K562 (cell line): ENCODE data around the gene PALM3. TPM values are rescaled to one million over a fixed set of nuclear protein-coding genes. Genes with fewer than 3 reads are reported as not detected.

Experiments used
- ASH1L ChIP-seq: fragments of 450-650 bp; IDR thresholded peaks from 2 replicates; pipeline ENCODE4 v1.6.1; 2018; ENCODE audit warnings: borderline replicate concordance, mild to moderate bottlenecking, low read depth; ENCODE audit not compliant: partially characterized antibody
- ATF1 ChIP-seq, 2 experiments: fragments of 450-650 bp in 1 of 2; IDR thresholded peaks; 2 replicates each; pipeline ENCODE4 v1.6.1; 2016; ENCODE audit warnings: missing compliant biosample characterization in 1 of 2, missing genetic modification characterization in 1 of 2
- E2F3 ChIP-seq: fragments of 250-450 bp; sonication (Bioruptor Pico); IDR thresholded peaks from 2 replicates; pipeline ENCODE4 v1.4.0; 2020; ENCODE audit warnings: mild to moderate bottlenecking
- E2F5 ChIP-seq: sonication (generic); formaldehyde crosslinking; IDR thresholded peaks from 2 replicates; pipeline ENCODE4 v1.8.0; 2022; ENCODE audit warnings: mild to moderate bottlenecking, missing genetic modification reagents
- ETS1 ChIP-seq: conservative IDR thresholded peaks from 2 replicates; pipeline ENCODE4 v1.6.1; 2011; ENCODE audit warnings: low read depth, mild to moderate bottlenecking, low read length; ENCODE audit not compliant: control insufficient read depth
- GTF2A2 ChIP-seq: IDR thresholded peaks from 2 replicates; pipeline ENCODE4 v1.6.1; 2016; ENCODE audit warnings: mild to moderate bottlenecking, missing genetic modification characterization, missing compliant biosample characterization
- JUND ChIP-seq, 2 experiments: IDR thresholded peaks; 2 replicates in 1 of 2; 3 replicates in 1 of 2; pipeline ENCODE4 v1.6.1; 2011; ENCODE audit warnings: borderline replicate concordance in 2 of 2, low read depth in 2 of 2, low read length in 2 of 2, improper control_type of control experiment in 1 of 2, missing biosample characterization in 1 of 2, missing genetic modification characterization in 1 of 2, missing genetic modification reagents in 1 of 2
- KLF6 ChIP-seq: fragments of 250-450 bp; sonication (Bioruptor Pico); IDR thresholded peaks from 2 replicates; pipeline ENCODE4 v1.4.0; 2020; ENCODE audit warnings: mild to moderate bottlenecking, moderate library complexity, borderline replicate concordance
- LCOR ChIP-seq: sonication (generic); formaldehyde crosslinking; IDR thresholded peaks from 2 replicates; pipeline ENCODE4 v1.8.0; 2022; ENCODE audit warnings: mild to moderate bottlenecking, missing genetic modification reagents
- MYC ChIP-seq, 2 experiments: fragments of 250-450 bp in 1 of 2; sonication (Bioruptor Pico) in 1 of 2; IDR thresholded peaks; 2 replicates each; pipeline versions ENCODE4 v1.5.1 to v1.6.1; 2012 to 2021; ENCODE audit warnings: low read depth in 2 of 2, borderline replicate concordance in 1 of 2, improper control_type of control experiment in 1 of 2, low read length in 1 of 2, mild to moderate bottlenecking in 1 of 2, moderate library complexity in 1 of 2
- NRF1 ChIP-seq, 2 experiments: fragments of 450-650 bp; IDR thresholded peaks in 1 of 2; conservative IDR thresholded peaks in 1 of 2; 2 replicates each; pipeline ENCODE4 v1.6.1; 2014; ENCODE audit warnings: mild to moderate bottlenecking in 2 of 2
- PHF20 ChIP-seq: fragments of 450-650 bp; IDR thresholded peaks from 2 replicates; pipeline ENCODE4 v1.6.1; 2018; ENCODE audit not compliant: partially characterized antibody
- PRDM10 ChIP-seq: fragments of 450-650 bp; IDR thresholded peaks from 2 replicates; pipeline ENCODE4 v1.6.1; 2018; ENCODE audit not compliant: partially characterized antibody
- RBM22 ChIP-seq: fragments of 200-400 bp; formaldehyde crosslinking; IDR thresholded peaks from 2 replicates; pipeline ENCODE4 v1.6.1; 2018; ENCODE audit warnings: low read length, low read depth; ENCODE audit not compliant: poor library complexity, severe bottlenecking
- SMAD1 ChIP-seq: fragments of 150-350 bp; IDR thresholded peaks from 2 replicates; pipeline ENCODE4 v1.6.1; 2014; ENCODE audit warnings: low read length, low read depth; ENCODE audit not compliant: partially characterized antibody
- TOE1 ChIP-seq, 2 experiments: fragments of 450-650 bp in 1 of 2; sonication (generic) in 1 of 2; formaldehyde crosslinking in 1 of 2; IDR thresholded peaks; 2 replicates each; pipeline versions ENCODE4 v1.7.1 to v1.8.0; 2016 to 2022; ENCODE audit warnings: borderline replicate concordance in 2 of 2, mild to moderate bottlenecking in 2 of 2, antibody characterized with exemption in 1 of 2, inconsistent platforms in 1 of 2, low read depth in 1 of 2, missing genetic modification reagents in 1 of 2, moderate library complexity in 1 of 2
- ZBTB9 ChIP-seq: fragments of 450-650 bp; formaldehyde crosslinking; IDR thresholded peaks from 2 replicates; pipeline ENCODE4 v1.4.0; 2020; ENCODE audit warnings: mild to moderate bottlenecking, moderate library complexity
- ZNF239 ChIP-seq: fragments of 250-450 bp; sonication (Bioruptor Pico); IDR thresholded peaks from 2 replicates; pipeline ENCODE4 v1.4.0; 2020; ENCODE audit warnings: mild to moderate bottlenecking
- polyA plus RNA-seq, 8 experiments: library from polyadenylated mRNA; depleted of rRNA in 4 of 8; stranded (reverse) in 5 of 8; unstranded in 3 of 8; fragments of >200 nt; fragmentation: Nextera tagmentation in 2 of 8; fragmentation: Illumina TruSeq in 1 of 8; extraction: Ambion mirVana in 2 of 8; extraction: Trizol in 1 of 8; gene quantifications; 2 replicates each; pipeline versions ENCODE4 v1.2.1 to v1.2.3, GENCODE V29; 2011 to 2014; ENCODE audit warnings: inconsistent platforms in 1 of 8, missing spikeins in 1 of 8
- total RNA-seq, 7 experiments: library from RNA; depleted of rRNA in 6 of 7; stranded (reverse); fragments of >200 nt in 6 of 7; fragmentation: Illumina TruSeq in 2 of 7; extraction: Trizol in 2 of 7; gene quantifications; 2 replicates each; pipeline versions ENCODE4 v1.2.1 to v1.2.3, GENCODE V29; 2011 to 2021; ENCODE audit warnings: low replicate concordance in 1 of 7

The PALM3 gene
- total and polyA plus RNA-seq, 9 of the 15 experiments (the other 6 are each of a cell fraction or from before 2014, with no cell fraction given), result 0.07 to 9.3 (median 3.3) TPM

GRCh38 chr19:14006085-14006765 is 55.7 kb downstream of the PALM3 start, which contains the start of gene RFX1 (continued):
- TF ChIP-seq ZBTB9 (no peak), LCOR (no peak), ETS1 (no peak), RBM22 (peak; percentile 100), PRDM10 (no peak), ATF1 (CRISPR knock-in tag; IDR thresholded peaks at IDR 0.05) (peak; percentile 75), ATF1 (tag; IDR thresholded peaks at IDR 0.05) (peak; percentile 99; the same call in 1 of the 2 replicates), E2F5 (CRISPR knock-in tag) (0 out of 2 replicates have a peak, but pooled peaks have one; percentile 67), PHF20 (no peak), GTF2A2 (tag) (peak; percentile 58; the same call in 1 of the 2 replicates), ASH1L (peak; percentile 100), NRF1 (conservative IDR thresholded peaks at IDR 0.05 in 1 of 2, IDR thresholded peaks at IDR 0.05 in 1 of 2) (peak; percentile 99 to 100), JUND (IDR thresholded peaks at IDR 0.05; ENCODE audit: borderline replicate concordance, low read depth, low read length) (peak; percentile 20; the same call in 1 of the 2 replicates), JUND (tag; IDR thresholded peaks at IDR 0.05; ENCODE audit: borderline replicate concordance, low read depth, low read length) (no peak; the same call in 2 of the 3 replicates), SMAD1 (peak; percentile 40), KLF6 (CRISPR knock-in tag) (no peak), TOE1 (IDR thresholded peaks at IDR 0.05; ENCODE audit: borderline replicate concordance) (no peak), TOE1 (CRISPR knock-in tag; IDR thresholded peaks at IDR 0.05; ENCODE audit: borderline replicate concordance, low read depth) (peak; percentile 37; the same call in 1 of the 2 replicates), E2F3 (CRISPR knock-in tag) (peak; percentile 96), ZNF239 (CRISPR knock-in tag) (no peak), MYC (IDR thresholded peaks at IDR 0.05; ENCODE audit: low read depth, low read length) (no peak), MYC (CRISPR knock-in tag; IDR thresholded peaks at IDR 0.05; ENCODE audit: borderline replicate concordance, low read depth) (no peak)
